Keratinocyte (primary cell): ENCODE data around the gene SRPRB. TPM values are rescaled to one million over a fixed set of nuclear protein-coding genes. Genes with fewer than 3 reads are reported as not detected.

Experiments used
- DNase-seq: peaks from one replicate; pipeline ENCODE4 v3.0.0-alpha.2; 2011; ENCODE audit warnings: low read depth, missing footprints, low spot score
- FAIRE-seq: peaks from 2 replicates; lab custom pipeline; 2011; peaks lifted over from hg19 to GRCh38; lab: Jason Lieb, UNC
- H2AFZ ChIP-seq: 2 replicates; pipeline ENCODE4 v1.6.0; 2012; ENCODE audit warnings: low read length, control low read depth, inconsistent platforms; ENCODE audit not compliant: control insufficient read depth
- H3K27ac ChIP-seq: 2 replicates; pipeline ENCODE4 v1.5.1; 2011; ENCODE audit warnings: low read length; ENCODE audit not compliant: control insufficient read depth, insufficient read depth
- H3K27me3 ChIP-seq: 3 replicates; pipeline ENCODE4 v1.6.0; 2011; ENCODE audit warnings: low read length; ENCODE audit not compliant: control insufficient read depth, insufficient read depth; ENCODE audit errors: extremely low read depth
- H3K36me3 ChIP-seq, 2 experiments: 2 replicates in 1 of 2; 3 replicates in 1 of 2; pipeline ENCODE4 v1.5.1; 2011; ENCODE audit warnings: low read length in 2 of 2, mild to moderate bottlenecking in 1 of 2; ENCODE audit not compliant: control insufficient read depth in 2 of 2, insufficient read depth in 2 of 2; ENCODE audit errors: extremely low read depth in 1 of 2
- H3K4me1 ChIP-seq: 3 replicates; pipeline ENCODE4 v1.5.1; 2011; ENCODE audit warnings: low read length; ENCODE audit not compliant: control insufficient read depth, insufficient read depth; ENCODE audit errors: extremely low read depth
- H3K4me2 ChIP-seq: 3 replicates; pipeline ENCODE4 v1.6.0; 2011; ENCODE audit warnings: low read depth, low read length; ENCODE audit not compliant: control insufficient read depth, insufficient read depth; ENCODE audit errors: extremely low read depth
- H3K4me3 ChIP-seq, 3 experiments: fragments of 200-600 bp in 1 of 3; sonication (generic) in 1 of 3; 2 replicates in 2 of 3; 3 replicates in 1 of 3; pipeline ENCODE4 v1.5.1; 2011 to 2016; ENCODE audit warnings: low read length in 3 of 3, mild to moderate bottlenecking in 3 of 3, control low read depth in 2 of 3, inconsistent platforms in 1 of 3, low read depth in 1 of 3, mixed read lengths in 1 of 3, mixed run types in 1 of 3, moderate library complexity in 1 of 3; ENCODE audit not compliant: control insufficient read depth in 2 of 3, insufficient read depth in 2 of 3; ENCODE audit errors: extremely low read depth in 1 of 3
- H3K79me2 ChIP-seq: 2 replicates; pipeline ENCODE4 v1.6.0; 2012; ENCODE audit warnings: low read length; ENCODE audit not compliant: control insufficient read depth, insufficient read depth
- H3K9ac ChIP-seq: 3 replicates; pipeline ENCODE4 v1.6.0; 2011; ENCODE audit warnings: low read length; ENCODE audit not compliant: control insufficient read depth, insufficient read depth; ENCODE audit errors: extremely low read depth
- H3K9me1 ChIP-seq: 3 replicates; pipeline ENCODE4 v1.6.0; 2011; ENCODE audit warnings: low read length; ENCODE audit not compliant: control insufficient read depth, insufficient read depth; ENCODE audit errors: extremely low read depth
- H3K9me3 ChIP-seq: 2 replicates; pipeline ENCODE4 v1.5.1; 2012; ENCODE audit warnings: low read depth, low read length; ENCODE audit not compliant: control insufficient read depth
- H4K20me1 ChIP-seq: 3 replicates; pipeline ENCODE4 v1.6.0; 2011; ENCODE audit warnings: low read length; ENCODE audit not compliant: control insufficient read depth, insufficient read depth; ENCODE audit errors: extremely low read depth
- CTCF ChIP-seq, 3 experiments: IDR thresholded peaks in 1 of 3; conservative IDR thresholded peaks in 1 of 3; optimal IDR thresholded peaks in 1 of 3; 2 replicates in 2 of 3; 3 replicates in 1 of 3; pipeline versions ENCODE3 to v1.5.1; 2011; ENCODE audit warnings: low read length in 3 of 3, mild to moderate bottlenecking in 3 of 3, moderate library complexity in 2 of 3, control low read depth in 1 of 3, inconsistent platforms in 1 of 3; ENCODE audit not compliant: insufficient read depth in 2 of 3; ENCODE audit errors: extremely low read depth in 1 of 3
- EZH2 ChIP-seq: IDR thresholded peaks from one replicate; pipeline ENCODE4 v1.6.1; 2012; ENCODE audit warnings: inconsistent platforms, mild to moderate bottlenecking, low read length, moderate library complexity
- dilution Hi-C: fragments of 300-500 bp; cut with MboI; formaldehyde crosslinking; loops from one replicate; pipeline ENCODE4 v1.7.0; 2020; ENCODE audit warnings: low sequenced_read_pairs; ENCODE audit not compliant: extremely low pct_ligation_motif_present
- polyA plus RNA-seq, 5 experiments: library from polyadenylated mRNA; depleted of rRNA in 3 of 5; stranded (reverse) in 3 of 5; stranded (forward) in 1 of 5; unstranded in 1 of 5; fragments of >200 nt; gene quantifications; 1 replicate in 1 of 5; 2 replicates in 3 of 5; 3 replicates in 1 of 5; pipeline versions ENCODE4 v1.2.1 to v1.2.3, GENCODE V29; 2011 to 2012; ENCODE audit warnings: missing spikeins in 2 of 5, low read depth in 1 of 5, low replicate concordance in 1 of 5

The SRPRB gene
- polyA plus RNA-seq, 1 donor (not counting 4 experiments of a cell fraction or from before 2014, with no cell fraction given) = 55.9 TPM

- DNase-seq (no peak), FAIRE-seq (no peak)
- H4K20me1 ChIP-seq = no peaks in the 10 kb centered on the region
- no peaks in the 10 kb centered on the region for H3K4me1 ChIP-seq
- H3K27me3 ChIP-seq = peaks cover 3% of the 10 kb centered on the region
- no peaks in the 10 kb centered on the region for H3K79me2 ChIP-seq
- TF ChIP-seq EZH2 = no peak
- no peak for TF ChIP-seq CTCF (optimal IDR thresholded peaks at IDR 0.05 in 1 of 3, IDR thresholded peaks at IDR 0.05 in 1 of 3, conservative IDR thresholded peaks at IDR 0.05 in 1 of 3; ENCODE audit: extremely low read depth in 1 of 3, insufficient read depth in 2 of 3, low read length in 3 of 3)
- no peaks in the 10 kb centered on the region for H3K9me3 ChIP-seq
- dilution Hi-C loops = no loop called here
- H3K36me3 ChIP-seq = no peaks in the 10 kb centered on the region
- no peak overlapping the region for H3K27ac ChIP-seq
- H3K4me3 ChIP-seq = no peak overlapping the region
- no peak overlapping the region for H2AFZ ChIP-seq
- no peak overlapping the region for H3K4me2 ChIP-seq
- H3K9me1 ChIP-seq = no peaks in the 10 kb centered on the region
- H3K9ac ChIP-seq = no peak overlapping the region
These were observed 36.5 kb downstream of the SRPRB start for GRCh38 chr3:133842158-133842557.

- Histone ChIP-seq H4K20me1 (no peaks in the 10 kb centered on the region), H3K79me2 (no peaks in the 10 kb centered on the region), H3K27me3 (peaks cover 5% of the 10 kb centered on the region), H3K4me3 (no peak overlapping the region), H3K36me3 (no peaks in the 10 kb centered on the region), H3K27ac (no peak overlapping the region), H3K4me2 (no peak overlapping the region), H3K4me1 (no peaks in the 10 kb centered on the region), H2AFZ (no peak overlapping the region), H3K9me3 (no peaks in the 10 kb centered on the region), H3K9ac (no peak overlapping the region), H3K9me1 (no peaks in the 10 kb centered on the region)
- DNase-seq (no peak), FAIRE-seq (no peak)
- TF ChIP-seq CTCF (optimal IDR thresholded peaks at IDR 0.05 in 1 of 3, IDR thresholded peaks at IDR 0.05 in 1 of 3, conservative IDR thresholded peaks at IDR 0.05 in 1 of 3; ENCODE audit: extremely low read depth in 1 of 3, insufficient read depth in 2 of 3, low read length in 3 of 3) (no peak), EZH2 (no peak)
- dilution Hi-C loops = no loop called here
These were observed 38.0 kb downstream of the SRPRB start for GRCh38 chr3:133843634-133844033.
